Neural cell (in vitro differentiated cells): ENCODE results near the gene MSI2.

Source experiments
- CTCF ChIP-seq: fragments of 450-650 bp; IDR thresholded peaks from 2 replicates; pipeline ENCODE4 v1.5.1; 2014; ENCODE audit warnings: antibody characterized with exemption, mild to moderate bottlenecking, moderate library complexity; ENCODE audit not compliant: poor library complexity, severe bottlenecking
- POLR2AphosphoS5 ChIP-seq: IDR thresholded peaks from 2 replicates; pipeline ENCODE4 v1.6.1; 2012

- TF ChIP-seq CTCF, result no peak
- no peak for TF ChIP-seq POLR2AphosphoS5
Observed at GRCh38 chr17:57549468-57549867, 293.1 kb downstream of the MSI2 start.
